HepG2 (cell line): Measurements from ENCODE around the gene KIF3A. TPM values are rescaled to one million over a fixed set of nuclear protein-coding genes. Genes with fewer than 3 reads are reported as not detected.

Source experiments
- ATAC-seq: fragments of 200-7000 bp; cut with Tn5 transposase; 3 replicates; pipeline ENCODE4 v1.9.1; 2020; ENCODE audit warnings: mild to moderate bottlenecking, moderate library complexity
- BruUV-seq: library from RNA; stranded (reverse); fragments of 400-500 nt; replicated peaks from 2 replicates; lab custom pipeline; 2021; lab: Mats Ljungman, UMichigan
- CTCF ChIA-PET: fragments of 300-600 bp; formaldehyde crosslinking; extraction: SDS; loops from one replicate; lab custom pipeline; 2021; ENCODE audit warnings: low total read pairs, inconsistent platforms, low intra/inter-chr PET ratio; lab: Yijun Ruan, JAX
- POLR2A ChIA-PET: fragments of 350-600 bp; sonication (Branson Sonifier 250); formaldehyde crosslinking; loops from one replicate; lab custom pipeline; 2020; ENCODE audit warnings: antibody characterized with exemption, inconsistent platforms; lab: Yijun Ruan, JAX
- DNase-seq: peaks from one replicate; pipeline ENCODE4 v3.0.0-alpha.2; 2015; ENCODE audit warnings: low spot score
- FAIRE-seq: peaks from 3 replicates; lab custom pipeline; 2011; peaks lifted over from hg19 to GRCh38; lab: Jason Lieb, UNC
- H2AFZ ChIP-seq: one replicate; pipeline ENCODE4 v1.6.1; 2011; ENCODE audit warnings: low read length, inconsistent platforms
- H3K27ac ChIP-seq: fragments of 300-600 bp; 3 replicates; pipeline ENCODE4 v1.8.0; 2011; ENCODE audit warnings: mixed run types, mild to moderate bottlenecking, mixed read lengths, low read length, inconsistent platforms; ENCODE audit not compliant: insufficient read depth; ENCODE audit errors: extremely low read length
- H3K27me3 ChIP-seq, 2 experiments: fragments of 200-600 bp in 1 of 2; 2 replicates in 1 of 2; 3 replicates in 1 of 2; pipeline versions ENCODE4 v1.6.0 to v1.8.0; 2011; ENCODE audit warnings: low read length in 2 of 2, mild to moderate bottlenecking in 2 of 2, moderate library complexity in 2 of 2, inconsistent platforms in 1 of 2; ENCODE audit not compliant: insufficient read depth in 2 of 2, control insufficient read depth in 1 of 2
- H3K36me3 ChIP-seq, 2 experiments: fragments of 200-600 bp in 1 of 2; replicated peaks in 1 of 2; 2 replicates in 1 of 2; 3 replicates in 1 of 2; pipeline versions ENCODE4 v1.5.1 to v1.8.0; 2011; ENCODE audit warnings: low read length in 2 of 2, inconsistent platforms in 1 of 2; ENCODE audit not compliant: insufficient read depth in 2 of 2, control insufficient read depth in 1 of 2
- H3K4me1 ChIP-seq: 2 replicates; pipeline ENCODE4 v1.5.1; 2012; ENCODE audit warnings: low read length, inconsistent platforms; ENCODE audit not compliant: insufficient read depth
- H3K4me2 ChIP-seq: 2 replicates; pipeline ENCODE4 v1.6.0; 2011; ENCODE audit warnings: low read depth, low read length, inconsistent platforms
- H3K4me3 ChIP-seq, 3 experiments: fragments of 200-600 bp in 1 of 3; sonication (generic), shearing (Covaris generic) in 1 of 3; replicated peaks in 1 of 3; 2 replicates each; pipeline ENCODE4 v1.5.1; 2011 to 2016; ENCODE audit warnings: low read length in 3 of 3, inconsistent platforms in 2 of 3, low read depth in 2 of 3, mild to moderate bottlenecking in 2 of 3, control low read depth in 1 of 3, mixed read lengths in 1 of 3; ENCODE audit not compliant: insufficient read depth in 1 of 3
- H3K79me2 ChIP-seq: one replicate; pipeline ENCODE4 v1.6.1; 2011; ENCODE audit warnings: low read length, inconsistent platforms; ENCODE audit not compliant: insufficient read depth
- H3K9ac ChIP-seq: 2 replicates; pipeline ENCODE4 v1.6.0; 2011; ENCODE audit warnings: mild to moderate bottlenecking, low read depth, low read length, inconsistent platforms; ENCODE audit not compliant: insufficient read depth
- H3K9me3 ChIP-seq: 2 replicates; pipeline ENCODE4 v1.5.1; 2012; ENCODE audit warnings: mild to moderate bottlenecking, low read length
- H4K20me1 ChIP-seq: 2 replicates; pipeline ENCODE4 v1.6.0; 2011; ENCODE audit warnings: inconsistent platforms, mild to moderate bottlenecking, low read length, moderate library complexity; ENCODE audit not compliant: insufficient read depth
- EZH2 ChIP-seq: conservative IDR thresholded peaks from 2 replicates; pipeline ENCODE4 v1.6.1; 2012; ENCODE audit warnings: mild to moderate bottlenecking, low read depth, low read length, moderate library complexity
- FOXA3 ChIP-seq: IDR thresholded peaks from 2 replicates; pipeline ENCODE4 v1.6.1; 2016; ENCODE audit warnings: missing genetic modification reagents, missing compliant biosample characterization
- FOXM1 ChIP-seq: sonication (generic); formaldehyde crosslinking; IDR thresholded peaks from 2 replicates; pipeline ENCODE4 v1.5.0; 2020; ENCODE audit warnings: missing genetic modification reagents
- GMEB2 ChIP-seq: IDR thresholded peaks from 2 replicates; pipeline ENCODE4 v1.6.1; 2016; ENCODE audit warnings: missing biosample characterization, missing genetic modification reagents, low read depth
- JDP2 ChIP-seq: sonication (generic); formaldehyde crosslinking; IDR thresholded peaks from 2 replicates; pipeline ENCODE4 v1.8.1; 2022; ENCODE audit warnings: missing genetic modification reagents, borderline replicate concordance
- POGK ChIP-seq: sonication (generic); formaldehyde crosslinking; conservative IDR thresholded peaks from 2 replicates; pipeline ENCODE4 v1.8.0; 2022; ENCODE audit warnings: mild to moderate bottlenecking, moderate library complexity, missing genetic modification reagents
- RFX3 ChIP-seq: IDR thresholded peaks from 2 replicates; pipeline ENCODE4 v1.6.1; 2016; ENCODE audit warnings: missing biosample characterization, missing genetic modification reagents
- TAF1 ChIP-seq: sonication (generic); formaldehyde crosslinking; IDR thresholded peaks from 2 replicates; pipeline ENCODE4 v1.4.0; 2020; ENCODE audit warnings: missing genetic modification reagents
- TBX2 ChIP-seq: sonication (generic); formaldehyde crosslinking; IDR thresholded peaks from 2 replicates; pipeline ENCODE4 v1.5.0; 2020; ENCODE audit warnings: missing genetic modification reagents, mild to moderate bottlenecking, borderline replicate concordance
- TOPORS ChIP-seq: sonication (generic); formaldehyde crosslinking; IDR thresholded peaks from 2 replicates; pipeline ENCODE4 v1.8.0; 2023; ENCODE audit warnings: mild to moderate bottlenecking, missing genetic modification reagents
- ZBTB1 ChIP-seq: sonication (generic); formaldehyde crosslinking; IDR thresholded peaks from 2 replicates; pipeline ENCODE4 v1.4.0; 2020; ENCODE audit warnings: missing genetic modification reagents, borderline replicate concordance
- ZFP41 ChIP-seq: sonication (generic); formaldehyde crosslinking; IDR thresholded peaks from 2 replicates; pipeline ENCODE4 v1.4.0; 2020; ENCODE audit warnings: mild to moderate bottlenecking, missing genetic modification reagents, borderline replicate concordance
- ZNF12 ChIP-seq: sonication (generic); formaldehyde crosslinking; IDR thresholded peaks from 2 replicates; pipeline ENCODE4 v1.5.0; 2020; ENCODE audit warnings: missing genetic modification reagents
- ZNF546 ChIP-seq: sonication (generic); formaldehyde crosslinking; conservative IDR thresholded peaks from 2 replicates; pipeline ENCODE4 v1.8.1; 2023; ENCODE audit warnings: mild to moderate bottlenecking, missing genetic modification reagents
- ZNF841 ChIP-seq: sonication (generic); formaldehyde crosslinking; IDR thresholded peaks from 2 replicates; pipeline ENCODE4 v1.8.1; 2023; ENCODE audit warnings: missing genetic modification reagents, borderline replicate concordance
- ZSCAN21 ChIP-seq: sonication (generic); formaldehyde crosslinking; IDR thresholded peaks from 2 replicates; pipeline ENCODE4 v1.8.0; 2022; ENCODE audit warnings: mild to moderate bottlenecking, missing genetic modification reagents, moderate library complexity, borderline replicate concordance
- WGBS: methylation state at CpG from one replicate; pipeline ENCODE4 v1.1.6; 2017; ENCODE audit warnings: low lambda C conversion rate; 5-methylcytosine and 5-hydroxymethylcytosine counted together
- in situ Hi-C: cut with HindIII; loops from 2 replicates; pipeline ENCODE4 v1.10.0; 2017; ENCODE audit warnings: low pct_unique_long_range_greater_than_20kb; ENCODE audit not compliant: extremely low pct_ligation_motif_present
- intact Hi-C: fragments of 100-400 bp; cut with micrococcal nuclease; formaldehyde crosslinking; loops from one replicate; pipeline ENCODE4 v1.10.0; 2022; ENCODE audit not compliant: unreplicated experiment
- polyA plus RNA-seq, 8 experiments: library from polyadenylated mRNA; depleted of rRNA in 3 of 8; stranded (reverse) in 7 of 8; unstranded in 1 of 8; fragments of >200 nt; fragmentation: Illumina TruSeq in 4 of 8; extraction: Trizol in 4 of 8; gene quantifications; 2 replicates each; pipeline versions ENCODE4 v1.2.1 to v1.2.3, GENCODE V29; 2011 to 2016; ENCODE audit warnings: low read depth in 4 of 8, missing spikeins in 1 of 8, mixed read lengths in 1 of 8; ENCODE audit not compliant: insufficient read depth in 1 of 8
- total RNA-seq, 5 experiments: library from RNA; depleted of rRNA; stranded (reverse); fragments of >200 nt; fragmentation: Illumina TruSeq; extraction: Trizol; gene quantifications; 2 replicates each; pipeline ENCODE4 v1.2.3, GENCODE V29; 2016; ENCODE audit warnings: low read depth in 1 of 5
- TF ChIP-seq, protein P1 (sequence below): sonication (generic); formaldehyde crosslinking; IDR thresholded peaks from 2 replicates; pipeline ENCODE4 v1.4.0; 2020; ENCODE audit warnings: missing genetic modification reagents; ENCODE audit errors: not compliant biosample characterization
- TF ChIP-seq, protein P2 (sequence below): sonication (generic); formaldehyde crosslinking; IDR thresholded peaks from 2 replicates; pipeline ENCODE4 v1.5.1; 2020; ENCODE audit warnings: missing genetic modification reagents, mild to moderate bottlenecking, borderline replicate concordance

Gene KIF3A
- total and polyA plus RNA-seq, 2 of the 13 experiments (the other 11 are each of a cell fraction or from before 2014, with no cell fraction given): 2.3 to 8.4 TPM

GRCh38 chr5:132662925-132663770, 74.2 kb downstream of the KIF3A start:
- Histone ChIP-seq H3K4me3 (peak overlapping the region in 2 of 3 experiments; percentile 1 to 54; a peak in 4 of 6 replicates), H3K9ac (peak overlapping the region; percentile 32; the same call in 1 of the 2 replicates), H3K27me3 (peaks cover 2 to 16% of the 10 kb centered on the region in 2 experiments; a peak in 4 of 5 replicates), H3K9me3 (no peaks in the 10 kb centered on the region), H2AFZ (peak overlapping the region; percentile 51), H3K4me1 (peaks cover 85% of the 10 kb centered on the region), H3K27ac (no peak overlapping the region), H3K79me2 (no peaks in the 10 kb centered on the region), H3K36me3 (no peaks in the 10 kb centered on the region), H3K4me2 (peak overlapping the region; percentile 89), H4K20me1 (no peaks in the 10 kb centered on the region)
- CTCF ChIA-PET: no interaction called here
- no TSS peak for BruUV-seq
- in situ Hi-C loops: loop anchor here (25.0 kb wide), 1 partner anchor 276 kb away; no protein-coding TSS in a partner anchor
- POLR2A ChIA-PET: no interaction called here
- intact Hi-C loops: no loop called here
- 33% methylated on average over 17 of the region's 25 CpGs for WGBS
- peak; percentile 62 for ATAC-seq
- DNase-seq: peak; percentile 36
- peak; percentile 34 for FAIRE-seq
- TF ChIP-seq, protein P1, sequence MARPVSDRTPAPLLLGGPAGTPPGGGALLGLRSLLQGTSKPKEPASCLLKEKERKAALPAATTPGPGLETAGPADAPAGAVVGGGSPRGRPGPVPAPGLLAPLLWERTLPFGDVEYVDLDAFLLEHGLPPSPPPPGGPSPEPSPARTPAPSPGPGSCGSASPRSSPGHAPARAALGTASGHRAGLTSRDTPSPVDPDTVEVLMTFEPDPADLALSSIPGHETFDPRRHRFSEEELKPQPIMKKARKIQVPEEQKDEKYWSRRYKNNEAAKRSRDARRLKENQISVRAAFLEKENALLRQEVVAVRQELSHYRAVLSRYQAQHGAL (CRISPR knock-in tag): no peak
- TF ChIP-seq ZNF12 (CRISPR knock-in tag) (no peak), JDP2 (CRISPR knock-in tag) (no peak), EZH2 (no peak), TOPORS (no peak), ZSCAN21 (CRISPR knock-in tag) (0 out of 2 replicates have a peak, but pooled peaks have one; percentile 33), ZFP41 (CRISPR knock-in tag) (no peak), GMEB2 (CRISPR knock-in tag) (no peak), FOXA3 (no peak), RFX3 (CRISPR knock-in tag) (no peak), ZNF546 (CRISPR knock-in tag) (no peak), FOXM1 (CRISPR knock-in tag) (no peak), ZBTB1 (CRISPR knock-in tag) (no peak), ZNF841 (CRISPR knock-in tag) (no peak), TBX2 (CRISPR knock-in tag) (0 out of 2 replicates have a peak, but pooled peaks have one; percentile 30), TAF1 (no peak), POGK (CRISPR knock-in tag) (0 out of 2 replicates have a peak, but pooled peaks have one; percentile 28)
- TF ChIP-seq, protein P2, sequence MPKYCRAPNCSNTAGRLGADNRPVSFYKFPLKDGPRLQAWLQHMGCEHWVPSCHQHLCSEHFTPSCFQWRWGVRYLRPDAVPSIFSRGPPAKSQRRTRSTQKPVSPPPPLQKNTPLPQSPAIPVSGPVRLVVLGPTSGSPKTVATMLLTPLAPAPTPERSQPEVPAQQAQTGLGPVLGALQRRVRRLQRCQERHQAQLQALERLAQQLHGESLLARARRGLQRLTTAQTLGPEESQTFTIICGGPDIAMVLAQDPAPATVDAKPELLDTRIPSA: no peak
